GM19452 (cell line): Measurements from ENCODE around the gene AJAP1.

ENCODE experiments used
- ATAC-seq: cut with Tn5 transposase; IDR thresholded peaks from one replicate; pipeline ENCODE4 v1.9.1; 2021; ENCODE audit not compliant: unreplicated experiment

AJAP1 gene

DNA sequence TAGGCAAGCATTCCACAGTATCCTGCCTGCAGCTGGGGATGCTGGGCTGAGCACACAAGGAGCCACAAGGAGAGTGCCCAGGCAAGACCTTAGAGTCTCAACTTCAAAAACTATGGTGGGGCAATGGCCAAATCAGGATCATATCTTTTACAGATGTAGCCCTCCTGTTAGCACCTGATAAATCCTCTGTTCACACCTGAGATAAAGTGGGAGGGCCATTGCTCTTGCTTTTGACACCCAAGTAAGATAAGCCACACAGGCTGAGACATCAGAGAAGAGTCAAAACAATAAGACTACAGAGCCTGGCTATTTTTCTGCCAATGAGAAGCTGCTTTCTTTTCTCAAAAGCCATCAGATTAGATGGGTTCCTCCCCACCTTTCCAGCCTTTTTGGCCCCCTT, 148.9 kb downstream of the AJAP1 start:
- ATAC-seq, result no peak

DNA sequence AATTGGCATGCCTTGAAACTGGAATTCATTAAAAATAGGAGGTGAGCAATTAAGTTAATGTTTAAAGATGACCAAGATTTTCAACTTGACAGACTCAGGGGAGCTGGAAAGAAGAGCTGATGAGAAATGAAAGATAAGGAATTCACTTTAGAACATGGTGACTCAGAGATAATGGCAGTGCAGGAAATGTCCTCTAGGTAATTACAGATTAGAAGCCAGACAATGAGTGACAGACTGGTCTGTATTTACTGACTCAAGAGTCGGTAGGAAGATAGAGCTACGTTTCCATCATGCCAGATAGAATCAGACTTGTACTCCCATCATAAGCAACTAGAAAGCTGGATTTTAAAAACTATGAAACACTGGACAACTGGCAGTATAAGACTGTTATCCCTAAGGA, 151.6 kb downstream of the AJAP1 start:
- ATAC-seq, result no peak

DNA sequence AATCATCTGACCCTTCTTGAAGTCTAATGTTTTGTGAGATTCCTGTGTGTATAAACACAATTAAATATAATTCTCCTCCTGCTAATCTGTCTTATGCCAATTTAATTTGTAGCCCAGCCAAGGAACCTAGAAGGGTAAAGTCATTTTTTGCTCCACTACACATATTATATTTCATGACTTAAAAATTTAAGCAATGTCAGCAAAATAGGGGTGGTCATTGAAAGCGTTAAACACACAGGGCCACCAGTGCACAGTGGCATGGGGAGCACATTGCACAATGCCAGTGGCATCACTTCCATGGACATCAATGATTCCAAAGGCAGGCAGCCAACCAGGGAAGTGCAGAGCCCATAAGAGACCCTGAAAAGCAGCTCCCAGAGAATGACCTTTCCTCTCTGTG, 166.1 kb downstream of the AJAP1 start:
- ATAC-seq, result no peak

DNA sequence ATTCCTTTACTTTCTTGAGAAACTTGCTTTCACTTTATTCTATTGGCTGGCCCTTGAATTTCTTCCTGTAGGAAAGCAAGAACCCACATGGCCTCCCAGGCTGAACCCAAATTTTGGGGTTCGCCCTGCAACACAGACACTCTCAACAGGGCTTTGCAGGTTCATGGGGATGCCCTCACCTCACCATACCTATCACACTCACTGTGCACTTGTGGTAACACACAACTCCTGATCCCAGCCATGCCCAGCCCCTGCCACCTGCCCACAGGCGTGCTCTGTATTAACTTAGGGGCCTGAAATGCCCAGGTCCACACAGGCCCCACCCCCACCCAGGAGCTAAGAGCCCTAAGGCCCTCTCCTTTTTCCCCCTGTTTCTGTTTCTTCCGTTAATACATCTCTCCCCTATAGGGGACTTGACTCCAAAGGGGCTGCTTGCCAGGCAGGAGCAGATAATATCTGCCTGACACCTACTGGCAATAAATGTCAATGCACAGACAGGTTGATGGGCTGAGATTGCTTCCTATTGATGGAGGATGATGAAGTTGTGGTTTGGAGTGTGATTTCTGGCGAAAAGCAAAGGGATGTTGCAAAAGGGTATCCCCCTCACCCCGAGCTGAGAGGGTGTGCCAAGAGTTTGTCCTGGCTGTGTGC, 171.5 kb downstream of the AJAP1 start:
- ATAC-seq, result no peak

DNA sequence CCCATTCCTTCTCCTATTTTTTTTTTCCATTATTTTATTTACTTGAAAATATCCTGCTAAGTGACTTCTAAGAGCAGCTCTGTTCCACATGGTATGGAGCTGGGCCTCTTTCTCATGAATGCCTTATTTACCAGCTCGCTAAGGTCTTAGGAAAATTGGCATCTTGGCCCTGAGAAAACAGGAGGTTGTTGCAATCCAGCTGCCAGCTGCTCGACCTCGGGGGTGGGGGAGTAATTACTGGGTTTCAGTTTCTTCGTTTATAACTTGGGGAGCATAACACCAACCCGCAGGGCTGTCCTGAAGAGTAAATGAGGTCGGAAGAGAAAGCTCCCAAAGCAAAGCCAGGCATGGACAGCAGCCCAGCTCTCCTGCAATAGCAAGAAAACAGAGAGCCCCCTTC, 176.3 kb downstream of the AJAP1 start:
- ATAC-seq, result no peak

DNA sequence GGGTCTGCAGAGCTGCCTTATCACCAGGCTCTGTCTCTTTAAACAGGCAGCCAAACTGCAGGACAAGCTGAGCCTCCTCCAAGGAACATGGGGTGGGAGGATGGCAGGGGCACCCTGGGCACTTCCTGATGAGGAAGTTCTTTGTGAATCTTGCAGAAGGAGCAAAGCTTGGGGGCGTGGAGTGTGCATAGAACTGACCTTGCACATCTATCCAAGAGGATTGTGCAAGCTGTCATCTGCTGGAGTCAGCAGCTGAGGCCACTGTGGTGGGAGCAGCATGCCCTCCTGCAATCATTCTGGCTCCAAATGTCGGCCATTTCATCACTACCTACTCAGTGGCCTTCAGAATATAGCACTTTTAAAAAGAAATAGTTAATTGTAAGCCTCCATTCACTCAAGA, 182.2 kb downstream of the AJAP1 start:
- ATAC-seq, result no peak

DNA sequence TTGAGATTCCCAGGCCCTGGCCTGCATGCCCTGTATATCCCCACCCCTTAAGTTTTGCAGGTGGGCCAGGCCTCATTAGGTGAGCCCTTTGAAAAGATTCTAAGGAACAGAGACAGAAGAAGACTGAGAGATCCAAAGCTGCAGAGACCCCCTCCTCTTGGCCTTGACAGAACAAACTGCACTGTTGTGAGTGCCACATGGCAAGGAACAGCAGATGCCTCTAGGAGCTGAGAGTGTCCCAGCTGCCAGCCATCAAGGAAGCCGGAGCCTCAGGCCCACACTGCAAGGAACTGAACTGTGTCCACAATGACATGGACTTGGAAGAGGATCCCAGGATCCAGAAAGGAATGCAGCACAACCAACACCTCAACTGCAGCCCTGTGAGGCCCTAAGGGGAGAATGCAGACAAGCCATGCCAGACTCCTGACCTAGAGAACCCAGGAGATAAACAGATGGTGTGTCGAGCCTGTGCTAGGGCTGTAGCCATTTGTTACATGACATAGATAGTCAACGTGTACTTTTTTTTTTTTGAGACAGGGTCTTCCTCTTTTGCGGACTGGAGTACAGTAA, 182.7 kb downstream of the AJAP1 start:
- ATAC-seq, result no peak

DNA sequence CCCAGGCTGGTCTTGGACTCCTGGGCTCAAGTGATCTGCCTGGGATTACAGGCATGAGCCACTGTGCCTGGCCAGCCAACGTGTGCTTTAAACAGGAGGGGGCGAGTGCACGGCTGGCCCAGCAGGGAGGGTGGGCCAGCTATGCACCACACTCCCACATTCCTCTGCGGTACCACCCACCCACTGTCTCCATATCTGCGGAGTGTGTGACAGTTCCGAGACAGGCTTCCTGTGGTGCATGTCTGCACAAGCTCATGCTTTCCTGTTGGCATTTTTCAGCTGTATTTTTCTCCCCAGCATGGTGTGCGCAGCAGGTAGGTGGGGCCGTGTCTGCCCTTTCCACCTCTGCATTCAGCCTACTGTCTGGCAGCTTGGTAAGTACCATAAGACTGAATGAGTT, 183.3 kb downstream of the AJAP1 start:
- no peak for ATAC-seq

DNA sequence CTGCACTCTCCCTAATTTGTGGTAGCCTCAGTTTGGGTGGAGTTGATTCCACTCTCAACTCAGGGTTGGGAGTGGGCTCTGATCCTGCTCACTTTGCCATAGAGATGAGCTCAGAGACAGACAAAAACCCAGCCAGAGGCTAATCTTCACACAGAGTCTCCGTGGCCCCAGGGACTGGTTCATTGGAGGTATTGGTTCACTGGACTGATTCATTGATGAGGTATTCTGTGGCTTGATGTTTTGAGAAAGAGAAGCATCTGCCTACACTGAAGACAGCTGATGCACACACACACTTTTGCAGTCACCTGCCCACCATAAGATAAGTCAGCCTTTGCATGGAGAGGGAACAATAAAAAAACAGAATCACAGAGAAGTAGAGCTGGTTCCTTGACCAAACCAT, 183.8 kb downstream of the AJAP1 start:
- ATAC-seq, result no peak
